Nephron progenitor cell (in vitro differentiated cells): ENCODE measurements around the gene IBA57.
A peak's percentile ranks its signal among the peaks of the same experiment; 100 is the strongest.

Experiments
- DNase-seq: peaks from one replicate; pipeline ENCODE4 v3.0.0; 2021
- H3K27ac Mint-ChIP-seq: 2 replicates; pipeline ENCODE4 v1.8.0; 2021; ENCODE audit warnings: mild to moderate bottlenecking, moderate library complexity, mixed read lengths
- H3K27me3 Mint-ChIP-seq: 2 replicates; pipeline ENCODE4 v1.8.0; 2021; ENCODE audit warnings: mild to moderate bottlenecking, low read depth, mixed read lengths; ENCODE audit not compliant: poor library complexity
- H3K36me3 Mint-ChIP-seq: 2 replicates; pipeline ENCODE4 v1.8.0; 2021; ENCODE audit warnings: low read depth, mixed read lengths
- H3K4me1 Mint-ChIP-seq: 2 replicates; pipeline ENCODE4 v1.8.0; 2021; ENCODE audit warnings: mixed read lengths
- H3K4me3 Mint-ChIP-seq: 2 replicates; pipeline ENCODE4 v1.8.0; 2021; ENCODE audit warnings: mild to moderate bottlenecking, moderate library complexity, mixed read lengths
- H3K9me3 Mint-ChIP-seq: 2 replicates; pipeline ENCODE4 v1.8.0; 2021; ENCODE audit warnings: mild to moderate bottlenecking, moderate library complexity, mixed read lengths
- TF ChIP-seq, protein P1 (sequence below): fragments of 200-600 bp; sonication (generic); IDR thresholded peaks from 2 replicates; pipeline ENCODE4 v1.5.0; 2021; ENCODE audit warnings: antibody characterized with exemption

Gene IBA57

DNA sequence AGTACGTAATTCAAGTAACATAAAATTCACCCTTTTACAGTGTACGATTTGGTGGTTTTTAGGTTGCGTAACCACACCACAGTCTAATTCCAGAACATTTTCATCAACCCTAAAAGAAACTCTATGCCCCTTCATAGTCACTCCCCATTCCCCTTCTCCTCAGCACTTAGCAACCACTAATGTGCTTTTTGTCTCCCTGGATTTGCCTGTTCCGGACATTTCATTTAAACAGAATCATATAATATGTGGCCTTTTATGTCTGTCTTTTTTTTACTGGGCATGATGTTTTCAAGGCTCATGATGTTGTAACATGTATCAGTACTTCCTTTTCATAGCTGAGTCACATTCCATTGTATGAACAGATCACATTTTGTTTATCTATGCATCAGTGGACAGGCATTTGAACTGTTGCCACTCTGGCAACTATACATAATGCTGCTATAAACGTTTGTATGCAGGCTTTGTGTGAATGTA, 63.0 kb downstream of the IBA57 start:
- H3K4me3 Mint-ChIP-seq = no peak overlapping the region
- H3K27me3 Mint-ChIP-seq = no peaks in the 10 kb centered on the region
- H3K9me3 Mint-ChIP-seq = peaks cover 46% of the 10 kb centered on the region
- DNase-seq = no peak
- H3K36me3 Mint-ChIP-seq = peaks cover 97% of the 10 kb centered on the region
- no peaks in the 10 kb centered on the region for H3K4me1 Mint-ChIP-seq
- TF ChIP-seq, protein P1, sequence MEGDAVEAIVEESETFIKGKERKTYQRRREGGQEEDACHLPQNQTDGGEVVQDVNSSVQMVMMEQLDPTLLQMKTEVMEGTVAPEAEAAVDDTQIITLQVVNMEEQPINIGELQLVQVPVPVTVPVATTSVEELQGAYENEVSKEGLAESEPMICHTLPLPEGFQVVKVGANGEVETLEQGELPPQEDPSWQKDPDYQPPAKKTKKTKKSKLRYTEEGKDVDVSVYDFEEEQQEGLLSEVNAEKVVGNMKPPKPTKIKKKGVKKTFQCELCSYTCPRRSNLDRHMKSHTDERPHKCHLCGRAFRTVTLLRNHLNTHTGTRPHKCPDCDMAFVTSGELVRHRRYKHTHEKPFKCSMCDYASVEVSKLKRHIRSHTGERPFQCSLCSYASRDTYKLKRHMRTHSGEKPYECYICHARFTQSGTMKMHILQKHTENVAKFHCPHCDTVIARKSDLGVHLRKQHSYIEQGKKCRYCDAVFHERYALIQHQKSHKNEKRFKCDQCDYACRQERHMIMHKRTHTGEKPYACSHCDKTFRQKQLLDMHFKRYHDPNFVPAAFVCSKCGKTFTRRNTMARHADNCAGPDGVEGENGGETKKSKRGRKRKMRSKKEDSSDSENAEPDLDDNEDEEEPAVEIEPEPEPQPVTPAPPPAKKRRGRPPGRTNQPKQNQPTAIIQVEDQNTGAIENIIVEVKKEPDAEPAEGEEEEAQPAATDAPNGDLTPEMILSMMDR = no peak
- H3K27ac Mint-ChIP-seq = peak overlapping the region; percentile 75

DNA sequence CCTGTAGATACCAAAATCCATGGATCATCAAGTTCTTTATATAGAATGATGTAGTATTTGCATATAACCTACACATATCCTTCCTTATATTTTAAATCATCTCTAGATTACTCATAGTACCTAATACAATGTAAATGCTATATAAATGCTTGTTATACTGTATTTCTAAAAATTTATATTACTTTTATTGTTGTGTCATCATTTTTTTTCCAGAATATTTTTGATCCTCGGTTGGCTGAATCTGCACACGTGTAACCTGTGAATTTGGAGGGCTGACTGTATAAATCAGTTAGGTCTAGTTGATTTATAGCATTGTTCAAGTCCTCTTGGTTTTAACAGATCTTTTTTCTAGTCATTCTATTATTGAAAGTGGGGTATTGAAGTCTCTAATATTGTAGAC, 65.6 kb downstream of the IBA57 start:
- Mint-ChIP-seq H3K36me3 (peaks cover 97% of the 10 kb centered on the region), H3K4me1 (no peaks in the 10 kb centered on the region), H3K27me3 (no peaks in the 10 kb centered on the region), H3K4me3 (no peak overlapping the region), H3K27ac (no peak overlapping the region), H3K9me3 (peaks cover 50% of the 10 kb centered on the region)
- no peak for DNase-seq
- TF ChIP-seq, protein P1 = no peak
